MCF 10A (cell line): ENCODE results near the gene APBB1. TPM values are rescaled to one million over a fixed set of nuclear protein-coding genes. Genes with fewer than 3 reads are reported as not detected.

Experiments
- BruUV-seq: library from RNA; stranded (reverse); fragments of 400-500 nt; replicated peaks from 2 replicates; lab custom pipeline; 2021; lab: Mats Ljungman, UMichigan
- CTCF ChIA-PET: fragments of 300-600 bp; sonication (Branson Sonifier 250); formaldehyde crosslinking; extraction: SDS; loops from one replicate; lab custom pipeline; 2021; ENCODE audit warnings: antibody characterized with exemption, inconsistent platforms; lab: Yijun Ruan, JAX
- POLR2A ChIA-PET: fragments of 300-600, 350-650 bp; sonication (Branson Sonifier 250); formaldehyde crosslinking; extraction: SDS; loops from one replicate; lab custom pipeline; 2020; ENCODE audit warnings: antibody characterized with exemption, inconsistent platforms; lab: Yijun Ruan, JAX
- DNase-seq: peaks from one replicate; pipeline ENCODE4 v3.0.0-alpha.2; 2018; ENCODE audit not compliant: unreplicated experiment
- H3K27ac Mint-ChIP-seq: one replicate; pipeline ENCODE4 v1.8.0; 2022; ENCODE audit warnings: mild to moderate bottlenecking, low read depth, mixed read lengths; ENCODE audit not compliant: unreplicated experiment
- H3K27me3 Mint-ChIP-seq: one replicate; pipeline ENCODE4 v1.8.0; 2022; ENCODE audit warnings: mixed read lengths; ENCODE audit not compliant: insufficient read depth, unreplicated experiment
- H3K36me3 Mint-ChIP-seq: one replicate; pipeline ENCODE4 v1.8.0; 2022; ENCODE audit warnings: mild to moderate bottlenecking, moderate library complexity, mixed read lengths; ENCODE audit not compliant: insufficient read depth, unreplicated experiment
- H3K4me1 Mint-ChIP-seq: one replicate; pipeline ENCODE4 v1.8.0; 2022; ENCODE audit warnings: mixed read lengths; ENCODE audit not compliant: insufficient read depth, unreplicated experiment
- H3K4me3 Mint-ChIP-seq: one replicate; pipeline ENCODE4 v1.8.0; 2022; ENCODE audit warnings: mild to moderate bottlenecking, moderate library complexity, mixed read lengths; ENCODE audit not compliant: unreplicated experiment
- H3K9me3 Mint-ChIP-seq: one replicate; pipeline ENCODE4 v1.8.0; 2022; ENCODE audit warnings: mixed read lengths; ENCODE audit not compliant: unreplicated experiment
- CTCF ChIP-seq: fragments of 200-600 bp; IDR thresholded peaks from one replicate; pipeline ENCODE4 v1.8.0; 2022; ENCODE audit warnings: antibody characterized with exemption, mild to moderate bottlenecking; ENCODE audit not compliant: unreplicated experiment
- intact Hi-C: fragments of 100-400 bp; cut with micrococcal nuclease; formaldehyde crosslinking; loops from 2 replicates; pipeline ENCODE4 v1.14.1; 2022
- total RNA-seq: library from RNA; stranded (reverse); gene quantifications from 2 replicates; pipeline ENCODE4 v1.2.3, GENCODE V29; 2022

Gene APBB1
- total RNA-seq, 1 experiment from 2014 or later: 0.89 TPM

DNA sequence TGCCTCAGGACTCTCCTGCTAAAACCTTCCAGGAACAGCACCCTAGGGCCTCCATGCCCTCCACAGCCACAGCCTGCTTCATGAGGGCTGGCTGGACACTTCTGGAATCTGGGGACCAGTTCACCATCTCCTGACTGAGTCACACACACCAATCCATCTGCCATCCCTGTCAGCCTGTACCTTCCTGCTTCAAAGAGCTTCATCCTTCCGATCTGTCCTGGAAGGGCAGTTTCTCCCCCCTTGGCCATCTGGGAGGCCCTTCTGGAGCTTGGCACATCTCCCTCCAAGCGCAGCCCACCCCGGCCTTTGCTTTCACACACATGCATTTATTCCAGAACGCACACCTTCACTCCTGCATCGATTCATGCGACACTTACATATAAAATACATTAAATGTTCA, 13.0 kb downstream of the APBB1 start:
- no peak overlapping the region for H3K4me3 Mint-ChIP-seq
- no peaks in the 10 kb centered on the region for H3K36me3 Mint-ChIP-seq
- no peak for DNase-seq
- BruUV-seq: no TSS peak
- peaks cover 16% of the 10 kb centered on the region for H3K27me3 Mint-ChIP-seq
- no peak for TF ChIP-seq CTCF
- intact Hi-C loops: no loop called here
- H3K4me1 Mint-ChIP-seq: no peaks in the 10 kb centered on the region
- CTCF ChIA-PET: interaction anchor here (0.6 to 2.1 kb wide), 4 partner anchors 9 to 1524 kb away, joined by 3 to 8 read pairs (median 4); partner anchors contain the start of gene OR51T1
- POLR2A ChIA-PET: interaction anchor here (0.5 kb wide), 1 partner anchor 23 kb away, joined by 3 read pairs; no protein-coding TSS in a partner anchor
- H3K27ac Mint-ChIP-seq: no peak overlapping the region
- H3K9me3 Mint-ChIP-seq: no peaks in the 10 kb centered on the region

DNA sequence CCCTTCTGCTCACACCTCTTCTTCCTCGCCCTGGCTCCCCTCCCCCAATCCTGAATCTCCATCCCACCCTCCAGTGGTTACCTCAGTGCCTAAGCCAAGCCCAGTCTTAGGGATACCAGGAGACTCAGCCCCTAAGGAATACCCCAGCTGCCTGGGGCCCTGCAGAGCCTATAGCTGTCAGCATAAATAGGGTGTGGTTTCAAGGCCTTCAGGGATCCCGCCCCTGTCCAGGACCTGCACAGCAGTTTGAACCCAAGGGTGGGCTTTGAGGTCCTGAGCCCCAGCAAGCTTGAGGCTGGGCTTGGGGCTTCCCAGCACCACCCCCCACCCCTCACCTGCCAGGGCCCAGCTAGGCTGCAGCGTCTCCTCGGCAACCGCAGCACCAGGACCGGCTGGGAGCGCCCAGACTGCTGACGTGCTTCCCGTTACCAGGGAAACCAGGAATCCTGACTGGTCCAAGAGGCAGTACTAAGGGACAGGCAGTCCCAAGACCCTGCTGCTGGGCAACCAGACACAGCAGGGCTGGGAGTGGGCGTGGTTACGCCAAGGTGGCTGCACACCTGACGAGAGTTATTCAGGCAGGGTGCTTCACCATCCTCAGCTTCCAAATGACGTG, 13.7 kb downstream of the APBB1 start:
- H3K27ac Mint-ChIP-seq: no peak overlapping the region
- no TSS peak for BruUV-seq

DNA sequence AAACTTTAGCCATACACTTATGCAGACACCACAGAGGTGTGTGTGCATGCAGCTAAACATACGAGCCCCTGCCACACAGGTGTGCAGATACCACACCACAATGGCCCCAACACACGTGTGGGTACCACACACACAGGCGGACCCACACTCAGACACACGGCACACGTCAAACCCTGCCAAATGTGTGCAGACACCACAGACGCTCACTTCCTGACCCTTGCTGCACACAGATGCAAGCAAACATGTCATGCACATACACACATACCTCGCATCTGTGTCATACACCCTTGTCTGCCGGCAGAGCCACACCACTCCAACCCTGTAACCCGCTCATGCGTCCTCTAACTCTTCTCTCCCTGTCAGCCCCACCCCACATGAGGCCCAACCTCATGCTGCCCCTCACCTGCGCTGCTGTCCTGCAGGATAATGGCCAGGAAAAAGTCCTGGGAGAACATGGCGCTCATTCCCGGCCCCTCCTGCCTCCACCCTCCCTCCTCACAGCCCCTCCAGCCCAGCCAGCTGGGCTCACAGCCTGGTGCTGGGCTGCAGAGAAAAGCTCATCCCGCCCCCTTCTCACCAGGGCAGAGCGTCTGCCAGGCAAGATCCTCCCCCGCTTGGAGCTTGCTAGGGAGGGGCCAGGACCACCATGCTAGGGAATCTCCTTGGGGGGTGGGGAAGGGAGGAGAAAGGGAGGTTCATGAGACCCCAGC, 14.4 kb downstream of the APBB1 start:
- Mint-ChIP-seq H3K9me3 (no peaks in the 10 kb centered on the region), H3K27ac (no peak overlapping the region), H3K4me1 (no peaks in the 10 kb centered on the region), H3K27me3 (peaks cover 21% of the 10 kb centered on the region), H3K4me3 (no peak overlapping the region), H3K36me3 (no peaks in the 10 kb centered on the region)
- no TSS peak for BruUV-seq
- ChIA-PET POLR2A (no interaction called here), CTCF (interaction anchor here (0.5 to 2.1 kb wide), 3 partner anchors 13 to 460 kb away, joined by 4 to 8 read pairs (median 6); no protein-coding TSS in a partner anchor)
- no peak for TF ChIP-seq CTCF
- intact Hi-C loops: no loop called here
- DNase-seq: no peak

More for the DNA sequence above, 13.7 kb downstream of the APBB1 start:
- CTCF ChIA-PET: interaction anchor here (0.5 to 2.1 kb wide), 2 partner anchors 26 to 459 kb away, joined by 6 to 8 read pairs; no protein-coding TSS in a partner anchor
- no peak for DNase-seq
- no peak overlapping the region for H3K4me3 Mint-ChIP-seq
- intact Hi-C loops: no loop called here
- H3K4me1 Mint-ChIP-seq: no peaks in the 10 kb centered on the region
- H3K36me3 Mint-ChIP-seq: no peaks in the 10 kb centered on the region
- H3K9me3 Mint-ChIP-seq: no peaks in the 10 kb centered on the region
- POLR2A ChIA-PET: interaction anchor here (0.5 kb wide), 1 partner anchor 22 kb away, joined by 3 read pairs; no protein-coding TSS in a partner anchor
- H3K27me3 Mint-ChIP-seq: peaks cover 16% of the 10 kb centered on the region
- no peak for TF ChIP-seq CTCF

DNA sequence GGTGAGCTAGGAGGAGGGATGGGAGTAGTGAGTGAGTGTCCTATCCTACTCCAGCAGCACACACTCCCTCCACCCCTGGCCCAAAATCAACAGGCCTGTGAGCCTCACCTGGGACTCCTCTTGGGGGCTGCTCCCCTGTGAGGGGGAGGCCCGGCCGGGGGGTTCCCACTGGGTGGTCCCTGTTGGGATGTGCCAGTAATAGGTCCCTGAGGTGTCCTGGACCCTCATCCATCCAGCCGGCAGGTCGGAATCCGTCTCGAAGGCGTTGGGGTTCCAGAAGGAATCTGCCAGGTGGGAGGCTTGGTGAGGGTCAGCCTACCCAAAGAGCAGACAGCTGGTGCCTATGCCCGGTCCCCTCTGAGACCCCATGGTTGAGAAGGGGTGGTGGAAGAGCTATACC, 15.4 kb downstream of the APBB1 start:
- POLR2A ChIA-PET: no interaction called here
- no peaks in the 10 kb centered on the region for H3K9me3 Mint-ChIP-seq
- H3K4me3 Mint-ChIP-seq: no peak overlapping the region
- no peaks in the 10 kb centered on the region for H3K4me1 Mint-ChIP-seq
- intact Hi-C loops: no loop called here
- DNase-seq: no peak
- no TSS peak for BruUV-seq
- CTCF ChIA-PET: interaction anchor here (1.1 to 1.4 kb wide), 2 partner anchors 25 to 71 kb away, joined by 3 to 4 read pairs; no protein-coding TSS in a partner anchor
- no peaks in the 10 kb centered on the region for H3K36me3 Mint-ChIP-seq
- H3K27me3 Mint-ChIP-seq: peaks cover 30% of the 10 kb centered on the region
- no peak for TF ChIP-seq CTCF
- H3K27ac Mint-ChIP-seq: no peak overlapping the region
